HepG2 (cell line): ENCODE measurements around the gene C12orf56. TPM values are rescaled to one million over a fixed set of nuclear protein-coding genes. Genes with fewer than 3 reads are reported as not detected.

ENCODE experiments used
- ATAC-seq: fragments of 200-7000 bp; cut with Tn5 transposase; 3 replicates; pipeline ENCODE4 v1.9.1; 2020; ENCODE audit warnings: mild to moderate bottlenecking, moderate library complexity
- BruUV-seq: library from RNA; stranded (reverse); fragments of 400-500 nt; replicated peaks from 2 replicates; lab custom pipeline; 2021; lab: Mats Ljungman, UMichigan
- CTCF ChIA-PET: fragments of 300-600 bp; formaldehyde crosslinking; extraction: SDS; loops from one replicate; lab custom pipeline; 2021; ENCODE audit warnings: low total read pairs, inconsistent platforms, low intra/inter-chr PET ratio; lab: Yijun Ruan, JAX
- POLR2A ChIA-PET: fragments of 350-600 bp; sonication (Branson Sonifier 250); formaldehyde crosslinking; loops from one replicate; lab custom pipeline; 2020; ENCODE audit warnings: antibody characterized with exemption, inconsistent platforms; lab: Yijun Ruan, JAX
- DNase-seq: peaks from one replicate; pipeline ENCODE4 v3.0.0-alpha.2; 2015; ENCODE audit warnings: low spot score
- FAIRE-seq: peaks from 3 replicates; lab custom pipeline; 2011; peaks lifted over from hg19 to GRCh38; lab: Jason Lieb, UNC
- H2AFZ ChIP-seq: one replicate; pipeline ENCODE4 v1.6.1; 2011; ENCODE audit warnings: low read length, inconsistent platforms
- H3K27ac ChIP-seq: fragments of 300-600 bp; 3 replicates; pipeline ENCODE4 v1.8.0; 2011; ENCODE audit warnings: mixed run types, mild to moderate bottlenecking, mixed read lengths, low read length, inconsistent platforms; ENCODE audit not compliant: insufficient read depth; ENCODE audit errors: extremely low read length
- H3K27me3 ChIP-seq, 2 experiments: fragments of 200-600 bp in 1 of 2; 2 replicates in 1 of 2; 3 replicates in 1 of 2; pipeline versions ENCODE4 v1.6.0 to v1.8.0; 2011; ENCODE audit warnings: low read length in 2 of 2, mild to moderate bottlenecking in 2 of 2, moderate library complexity in 2 of 2, inconsistent platforms in 1 of 2; ENCODE audit not compliant: insufficient read depth in 2 of 2, control insufficient read depth in 1 of 2
- H3K36me3 ChIP-seq, 2 experiments: fragments of 200-600 bp in 1 of 2; replicated peaks in 1 of 2; 2 replicates in 1 of 2; 3 replicates in 1 of 2; pipeline versions ENCODE4 v1.5.1 to v1.8.0; 2011; ENCODE audit warnings: low read length in 2 of 2, inconsistent platforms in 1 of 2; ENCODE audit not compliant: insufficient read depth in 2 of 2, control insufficient read depth in 1 of 2
- H3K4me1 ChIP-seq: 2 replicates; pipeline ENCODE4 v1.5.1; 2012; ENCODE audit warnings: low read length, inconsistent platforms; ENCODE audit not compliant: insufficient read depth
- H3K4me2 ChIP-seq: 2 replicates; pipeline ENCODE4 v1.6.0; 2011; ENCODE audit warnings: low read depth, low read length, inconsistent platforms
- H3K4me3 ChIP-seq, 3 experiments: fragments of 200-600 bp in 1 of 3; sonication (generic), shearing (Covaris generic) in 1 of 3; replicated peaks in 1 of 3; 2 replicates each; pipeline ENCODE4 v1.5.1; 2011 to 2016; ENCODE audit warnings: low read length in 3 of 3, inconsistent platforms in 2 of 3, low read depth in 2 of 3, mild to moderate bottlenecking in 2 of 3, control low read depth in 1 of 3, mixed read lengths in 1 of 3; ENCODE audit not compliant: insufficient read depth in 1 of 3
- H3K79me2 ChIP-seq: one replicate; pipeline ENCODE4 v1.6.1; 2011; ENCODE audit warnings: low read length, inconsistent platforms; ENCODE audit not compliant: insufficient read depth
- H3K9ac ChIP-seq: 2 replicates; pipeline ENCODE4 v1.6.0; 2011; ENCODE audit warnings: mild to moderate bottlenecking, low read depth, low read length, inconsistent platforms; ENCODE audit not compliant: insufficient read depth
- H3K9me3 ChIP-seq: 2 replicates; pipeline ENCODE4 v1.5.1; 2012; ENCODE audit warnings: mild to moderate bottlenecking, low read length
- H4K20me1 ChIP-seq: 2 replicates; pipeline ENCODE4 v1.6.0; 2011; ENCODE audit warnings: inconsistent platforms, mild to moderate bottlenecking, low read length, moderate library complexity; ENCODE audit not compliant: insufficient read depth
- FIP1L1 ChIP-seq: fragments of 200-400 bp; formaldehyde crosslinking; IDR thresholded peaks from 2 replicates; pipeline ENCODE4 v1.6.1; 2018; ENCODE audit warnings: low read depth, mild to moderate bottlenecking, low read length, moderate library complexity, borderline replicate concordance; ENCODE audit not compliant: insufficient read depth
- KLF16 ChIP-seq, 2 experiments: sonication (generic) in 1 of 2; formaldehyde crosslinking in 1 of 2; IDR thresholded peaks; 2 replicates each; pipeline versions ENCODE4 v1.6.1 to v1.8.0; 2016 to 2023; ENCODE audit warnings: missing genetic modification reagents in 2 of 2, missing compliant biosample characterization in 1 of 2
- MED8 ChIP-seq: sonication (generic); formaldehyde crosslinking; IDR thresholded peaks from 2 replicates; pipeline ENCODE4 v1.8.1; 2023; ENCODE audit warnings: mild to moderate bottlenecking, missing genetic modification reagents; ENCODE audit not compliant: insufficient replicate concordance
- RBFOX2 ChIP-seq: fragments of 200-400 bp; formaldehyde crosslinking; IDR thresholded peaks from 2 replicates; pipeline ENCODE4 v1.6.1; 2017; ENCODE audit warnings: low read depth, mild to moderate bottlenecking, low read length
- ZBTB3 ChIP-seq: sonication (generic); formaldehyde crosslinking; IDR thresholded peaks from 2 replicates; pipeline ENCODE4 v1.4.0; 2020; ENCODE audit warnings: low read depth, mild to moderate bottlenecking, moderate library complexity, missing genetic modification reagents, borderline replicate concordance
- WGBS: methylation state at CpG from one replicate; pipeline ENCODE4 v1.1.6; 2017; ENCODE audit warnings: low lambda C conversion rate; 5-methylcytosine and 5-hydroxymethylcytosine counted together
- in situ Hi-C: cut with HindIII; loops from 2 replicates; pipeline ENCODE4 v1.10.0; 2017; ENCODE audit warnings: low pct_unique_long_range_greater_than_20kb; ENCODE audit not compliant: extremely low pct_ligation_motif_present
- intact Hi-C: fragments of 100-400 bp; cut with micrococcal nuclease; formaldehyde crosslinking; loops from one replicate; pipeline ENCODE4 v1.10.0; 2022; ENCODE audit not compliant: unreplicated experiment
- polyA plus RNA-seq, 8 experiments: library from polyadenylated mRNA; depleted of rRNA in 3 of 8; stranded (reverse) in 7 of 8; unstranded in 1 of 8; fragments of >200 nt; fragmentation: Illumina TruSeq in 4 of 8; extraction: Trizol in 4 of 8; gene quantifications; 2 replicates each; pipeline versions ENCODE4 v1.2.1 to v1.2.3, GENCODE V29; 2011 to 2016; ENCODE audit warnings: low read depth in 4 of 8, missing spikeins in 1 of 8, mixed read lengths in 1 of 8; ENCODE audit not compliant: insufficient read depth in 1 of 8
- total RNA-seq, 5 experiments: library from RNA; depleted of rRNA; stranded (reverse); fragments of >200 nt; fragmentation: Illumina TruSeq; extraction: Trizol; gene quantifications; 2 replicates each; pipeline ENCODE4 v1.2.3, GENCODE V29; 2016; ENCODE audit warnings: low read depth in 1 of 5
- TF ChIP-seq, protein P1 (sequence below): sonication (generic); formaldehyde crosslinking; IDR thresholded peaks from 2 replicates; pipeline ENCODE4 v1.5.0; 2020; ENCODE audit warnings: mild to moderate bottlenecking, missing genetic modification reagents
- TF ChIP-seq, protein P2 (sequence below): sonication (generic); formaldehyde crosslinking; IDR thresholded peaks from 2 replicates; pipeline ENCODE4 v1.4.0; 2020; ENCODE audit warnings: mild to moderate bottlenecking, missing genetic modification reagents

C12orf56 gene
- total and polyA plus RNA-seq, 2 of the 13 experiments (the other 11 are each of a cell fraction or from before 2014, with no cell fraction given), result 0.07 TPM; not detected in 1

DNA sequence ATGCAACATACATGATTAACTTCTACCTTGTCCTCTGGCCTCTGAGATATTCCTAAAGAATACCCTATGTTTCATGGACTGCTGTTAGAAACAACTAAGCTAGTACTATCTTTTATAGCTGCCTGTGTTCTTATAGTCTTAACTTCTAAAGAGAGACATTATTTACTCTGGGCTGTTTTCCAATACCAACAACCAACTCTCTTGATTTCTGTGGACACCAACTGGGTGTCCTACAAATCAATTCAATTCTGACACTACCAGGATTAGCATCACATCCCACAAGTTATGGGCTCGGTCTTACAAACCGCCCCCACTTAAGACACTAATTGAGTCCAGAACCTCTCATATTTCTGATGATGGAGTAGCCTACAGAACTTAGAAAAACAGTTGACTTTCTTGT lies 21.9 kb upstream of the C12orf56 start:
- Histone ChIP-seq H3K4me3 (no peak overlapping the region), H3K36me3 (peaks cover 18 to 74% of the 10 kb centered on the region in 2 experiments), H3K4me1 (peaks cover 21% of the 10 kb centered on the region), H3K27me3 (no peaks in the 10 kb centered on the region), H3K9me3 (no peaks in the 10 kb centered on the region), H3K79me2 (peaks cover 39% of the 10 kb centered on the region), H4K20me1 (peaks cover 9% of the 10 kb centered on the region), H2AFZ (no peak overlapping the region), H3K9ac (no peak overlapping the region), H3K27ac (no peak overlapping the region), H3K4me2 (no peak overlapping the region)
- no TSS peak for BruUV-seq
- ChIA-PET POLR2A (interaction anchor here (1.6 kb wide), 1 partner anchor 8 kb away, joined by 3 read pairs; the partner anchor contains the start of gene XPOT), CTCF (no interaction called here)
- intact Hi-C loops, result no loop called here
- no peak for ATAC-seq
- no peak for DNase-seq
- no peak for FAIRE-seq
- in situ Hi-C loops, result no loop called here
- WGBS, result 100% methylated on average over 2 of the region's 2 CpGs
- no peak for TF ChIP-seq MED8 (CRISPR knock-in tag)
- TF ChIP-seq KLF16 (CRISPR knock-in tag; IDR thresholded peaks at IDR 0.05), result no peak
- no peak for TF ChIP-seq ZBTB3 (CRISPR knock-in tag)
- no peak for TF ChIP-seq FIP1L1

DNA sequence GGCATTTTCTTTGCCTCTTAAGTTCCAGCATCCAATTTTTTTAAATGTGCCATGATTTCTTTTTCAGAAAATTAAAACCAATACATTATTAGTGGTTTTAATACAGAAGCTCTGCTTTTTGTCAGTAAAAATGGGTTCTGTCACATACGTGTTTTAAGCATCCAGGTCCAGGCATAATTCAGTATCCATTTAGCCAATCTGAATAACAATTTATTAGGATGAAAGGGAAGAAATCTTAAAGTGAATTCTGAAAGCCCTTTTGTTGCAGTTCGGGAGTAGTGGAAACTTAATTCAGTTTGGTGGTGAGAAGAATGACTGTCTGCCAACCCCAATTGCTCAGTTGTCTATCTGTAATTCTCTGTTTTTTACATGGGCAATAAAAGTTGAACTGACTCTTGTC lies 20.9 kb upstream of the C12orf56 start:
- peaks cover 9% of the 10 kb centered on the region for H4K20me1 ChIP-seq
- no peak overlapping the region for H3K4me2 ChIP-seq
- peaks cover 49% of the 10 kb centered on the region for H3K79me2 ChIP-seq
- 0 out of 2 replicates have a peak, but pooled peaks have one; percentile 9 for TF ChIP-seq RBFOX2
- TF ChIP-seq, protein P1, sequence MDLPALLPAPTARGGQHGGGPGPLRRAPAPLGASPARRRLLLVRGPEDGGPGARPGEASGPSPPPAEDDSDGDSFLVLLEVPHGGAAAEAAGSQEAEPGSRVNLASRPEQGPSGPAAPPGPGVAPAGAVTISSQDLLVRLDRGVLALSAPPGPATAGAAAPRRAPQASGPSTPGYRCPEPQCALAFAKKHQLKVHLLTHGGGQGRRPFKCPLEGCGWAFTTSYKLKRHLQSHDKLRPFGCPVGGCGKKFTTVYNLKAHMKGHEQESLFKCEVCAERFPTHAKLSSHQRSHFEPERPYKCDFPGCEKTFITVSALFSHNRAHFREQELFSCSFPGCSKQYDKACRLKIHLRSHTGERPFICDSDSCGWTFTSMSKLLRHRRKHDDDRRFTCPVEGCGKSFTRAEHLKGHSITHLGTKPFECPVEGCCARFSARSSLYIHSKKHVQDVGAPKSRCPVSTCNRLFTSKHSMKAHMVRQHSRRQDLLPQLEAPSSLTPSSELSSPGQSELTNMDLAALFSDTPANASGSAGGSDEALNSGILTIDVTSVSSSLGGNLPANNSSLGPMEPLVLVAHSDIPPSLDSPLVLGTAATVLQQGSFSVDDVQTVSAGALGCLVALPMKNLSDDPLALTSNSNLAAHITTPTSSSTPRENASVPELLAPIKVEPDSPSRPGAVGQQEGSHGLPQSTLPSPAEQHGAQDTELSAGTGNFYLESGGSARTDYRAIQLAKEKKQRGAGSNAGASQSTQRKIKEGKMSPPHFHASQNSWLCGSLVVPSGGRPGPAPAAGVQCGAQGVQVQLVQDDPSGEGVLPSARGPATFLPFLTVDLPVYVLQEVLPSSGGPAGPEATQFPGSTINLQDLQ (CRISPR knock-in tag), result no peak
- TF ChIP-seq, protein P2, sequence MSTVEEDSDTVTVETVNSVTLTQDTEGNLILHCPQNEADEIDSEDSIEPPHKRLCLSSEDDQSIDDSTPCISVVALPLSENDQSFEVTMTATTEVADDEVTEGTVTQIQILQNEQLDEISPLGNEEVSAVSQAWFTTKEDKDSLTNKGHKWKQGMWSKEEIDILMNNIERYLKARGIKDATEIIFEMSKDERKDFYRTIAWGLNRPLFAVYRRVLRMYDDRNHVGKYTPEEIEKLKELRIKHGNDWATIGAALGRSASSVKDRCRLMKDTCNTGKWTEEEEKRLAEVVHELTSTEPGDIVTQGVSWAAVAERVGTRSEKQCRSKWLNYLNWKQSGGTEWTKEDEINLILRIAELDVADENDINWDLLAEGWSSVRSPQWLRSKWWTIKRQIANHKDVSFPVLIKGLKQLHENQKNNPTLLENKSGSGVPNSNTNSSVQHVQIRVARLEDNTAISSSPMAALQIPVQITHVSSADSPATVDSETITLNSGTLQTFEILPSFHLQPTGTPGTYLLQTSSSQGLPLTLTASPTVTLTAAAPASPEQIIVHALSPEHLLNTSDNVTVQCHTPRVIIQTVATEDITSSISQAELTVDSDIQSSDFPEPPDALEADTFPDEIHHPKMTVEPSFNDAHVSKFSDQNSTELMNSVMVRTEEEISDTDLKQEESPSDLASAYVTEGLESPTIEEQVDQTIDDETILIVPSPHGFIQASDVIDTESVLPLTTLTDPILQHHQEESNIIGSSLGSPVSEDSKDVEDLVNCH, result no peak
- TF ChIP-seq, all 625 proteins: peak for 1
- POLR2A ChIA-PET, result no interaction called here
- BruUV-seq, result no TSS peak
- no peak overlapping the region for H3K9ac ChIP-seq
- no peaks in the 10 kb centered on the region for H3K9me3 ChIP-seq
- FAIRE-seq (no peak), DNase-seq (no peak), ATAC-seq (no peak)
- in situ Hi-C loops (no loop called here), intact Hi-C loops (no loop called here)
- peaks cover 31% of the 10 kb centered on the region for H3K4me1 ChIP-seq
- H3K27ac ChIP-seq, result no peak overlapping the region
- 97% methylated on average over 2 of the region's 2 CpGs for WGBS
- H3K36me3 ChIP-seq, result peaks cover 11 to 64% of the 10 kb centered on the region in 2 experiments
- CTCF ChIA-PET, result no interaction called here
- no peaks in the 10 kb centered on the region for H3K27me3 ChIP-seq
- H3K4me3 ChIP-seq, result no peak overlapping the region
- no peak overlapping the region for H2AFZ ChIP-seq
